ENCODE measurements around the gene ARHGAP9.
"Not testable (repeated sequence)": the region's sequence is repeated elsewhere in the genome, so short reads cannot be mapped to it uniquely, and the experiment has no call there.

ARHGAP9 gene

DNA sequence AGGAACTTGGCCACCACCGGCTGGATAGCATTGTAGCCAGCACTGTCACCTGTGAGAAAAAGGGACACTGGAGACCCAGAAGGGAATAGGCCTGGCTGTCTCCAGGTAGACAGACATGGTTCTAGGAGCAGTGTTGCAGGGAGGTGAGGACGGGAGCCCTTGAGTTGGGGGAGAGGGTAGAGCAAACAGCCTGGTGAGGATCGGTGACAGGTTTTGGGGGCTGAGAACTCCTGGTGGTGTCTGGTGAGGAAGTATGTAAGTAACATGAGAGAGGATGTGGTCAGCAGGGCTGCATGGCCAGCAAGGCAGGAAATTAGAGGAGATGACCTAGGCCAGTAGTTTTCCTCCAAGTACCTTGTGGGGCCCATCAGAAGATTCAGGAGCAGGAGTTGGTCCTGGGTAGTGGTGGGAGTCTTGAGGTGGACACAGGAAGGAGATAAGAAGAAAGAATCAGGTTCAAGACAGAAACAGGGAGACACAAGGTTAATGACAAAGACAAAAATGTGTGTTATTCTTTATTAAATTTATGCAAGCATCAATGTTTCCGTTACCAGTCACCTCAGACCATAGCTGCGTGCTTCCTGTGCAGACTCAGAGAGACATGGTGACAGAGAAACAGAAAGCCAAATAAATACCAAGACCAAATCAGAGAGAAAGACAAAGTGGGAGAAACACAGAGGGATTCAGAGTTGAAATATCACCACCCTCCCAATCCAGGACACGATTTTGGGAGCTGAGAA, at the start of gene ARHGAP9:
Gene ARHGAP9 (minus strand): TSS at position 491 of the 740 bp plus-strand sequence. CDS start 460 bp downstream, at position 31.
- DNase-seq = no peak

GRCh38 chr12:57528831-57529555, 49.3 kb upstream of the ARHGAP9 start:
- DNase-seq = no peak

GRCh38 chr12:57528176-57528575, 48.5 kb upstream of the ARHGAP9 start:
- no peak for DNase-seq

GRCh38 chr12:57527184-57527583, 47.5 kb upstream of the ARHGAP9 start:
- DNase-seq = no peak

GRCh38 chr12:57526477-57527126, 46.9 kb upstream of the ARHGAP9 start:
- no peak for DNase-seq

DNA sequence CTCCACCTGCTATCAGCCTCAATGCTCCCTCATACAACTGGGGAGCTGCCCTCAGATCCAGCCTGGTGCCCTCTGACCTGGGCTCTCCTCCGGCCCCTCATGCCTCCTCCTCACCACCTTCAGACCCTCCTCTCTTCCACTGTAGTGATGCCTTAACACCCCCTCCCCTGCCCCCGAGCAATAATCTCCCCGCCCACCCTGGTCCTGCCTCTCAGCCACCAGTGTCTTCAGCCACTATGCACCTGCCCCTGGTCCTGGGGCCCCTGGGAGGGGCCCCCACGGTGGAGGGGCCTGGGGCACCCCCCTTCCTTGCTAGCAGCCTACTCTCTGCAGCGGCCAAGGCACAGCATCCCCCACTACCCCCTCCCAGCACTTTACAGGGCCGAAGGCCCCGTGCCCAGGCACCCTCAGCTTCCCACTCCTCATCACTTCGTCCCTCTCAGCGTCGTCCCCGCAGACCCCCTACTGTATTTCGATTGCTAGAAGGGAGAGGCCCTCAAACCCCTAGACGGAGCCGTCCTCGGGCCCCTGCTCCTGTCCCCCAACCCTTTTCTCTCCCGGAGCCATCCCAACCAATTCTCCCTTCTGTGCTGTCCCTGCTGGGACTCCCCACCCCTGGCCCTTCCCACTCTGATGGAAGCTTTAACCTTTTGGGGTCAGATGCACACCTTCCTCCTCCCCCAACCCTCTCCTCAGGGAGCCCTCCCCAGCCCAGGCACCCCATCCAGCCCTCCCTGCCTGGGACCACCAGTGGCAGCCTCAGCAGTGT, 46.1 kb upstream of the ARHGAP9 start:
- no peak for DNase-seq

GRCh38 chr12:57524814-57525614, 45.3 kb upstream of the ARHGAP9 start:
- no peak for DNase-seq

DNA sequence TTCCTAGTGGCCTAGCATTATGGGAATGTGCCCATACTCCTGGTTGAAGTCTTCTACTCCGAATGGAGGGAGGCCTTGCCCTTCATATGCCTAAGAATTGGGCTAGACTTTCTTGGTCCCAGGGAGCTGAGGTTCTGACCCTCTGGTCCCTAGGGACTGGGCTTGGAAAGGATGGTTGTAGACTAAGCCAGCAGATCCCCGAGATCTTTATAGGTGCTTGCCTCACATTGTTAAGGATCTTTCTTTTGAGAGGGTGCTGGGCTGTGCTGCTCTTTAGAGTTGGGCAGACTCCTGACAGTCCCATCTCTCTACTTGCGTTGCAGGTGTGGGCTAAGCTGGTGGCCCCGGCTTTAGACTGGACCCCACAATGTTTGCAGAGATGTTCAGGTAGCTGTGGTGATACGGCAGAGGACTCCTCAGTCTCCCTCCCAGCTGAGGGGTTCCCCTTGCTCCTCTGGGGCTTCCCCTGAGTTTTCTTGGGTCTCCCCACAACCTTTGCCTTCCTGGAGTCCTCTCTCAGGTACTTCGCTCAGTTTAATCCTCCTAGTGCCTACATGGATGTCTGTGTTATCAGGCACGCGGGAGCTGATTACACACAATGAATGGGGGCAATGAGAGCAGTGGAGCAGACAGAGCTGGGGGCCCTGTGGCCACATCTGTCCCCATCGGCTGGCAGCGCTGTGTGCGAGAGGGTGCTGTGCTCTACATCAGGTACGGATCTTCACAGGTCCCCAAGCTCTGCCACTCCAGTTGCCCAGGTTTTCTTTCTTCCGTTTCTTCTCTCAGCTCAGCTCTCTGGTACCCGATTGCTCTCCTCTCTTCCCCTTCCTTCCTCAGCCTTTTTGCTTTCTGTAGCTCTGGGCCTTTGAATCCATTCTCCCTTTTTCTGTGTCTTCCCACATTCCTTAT, 44.3 kb upstream of the ARHGAP9 start:
- no peak for DNase-seq

DNA sequence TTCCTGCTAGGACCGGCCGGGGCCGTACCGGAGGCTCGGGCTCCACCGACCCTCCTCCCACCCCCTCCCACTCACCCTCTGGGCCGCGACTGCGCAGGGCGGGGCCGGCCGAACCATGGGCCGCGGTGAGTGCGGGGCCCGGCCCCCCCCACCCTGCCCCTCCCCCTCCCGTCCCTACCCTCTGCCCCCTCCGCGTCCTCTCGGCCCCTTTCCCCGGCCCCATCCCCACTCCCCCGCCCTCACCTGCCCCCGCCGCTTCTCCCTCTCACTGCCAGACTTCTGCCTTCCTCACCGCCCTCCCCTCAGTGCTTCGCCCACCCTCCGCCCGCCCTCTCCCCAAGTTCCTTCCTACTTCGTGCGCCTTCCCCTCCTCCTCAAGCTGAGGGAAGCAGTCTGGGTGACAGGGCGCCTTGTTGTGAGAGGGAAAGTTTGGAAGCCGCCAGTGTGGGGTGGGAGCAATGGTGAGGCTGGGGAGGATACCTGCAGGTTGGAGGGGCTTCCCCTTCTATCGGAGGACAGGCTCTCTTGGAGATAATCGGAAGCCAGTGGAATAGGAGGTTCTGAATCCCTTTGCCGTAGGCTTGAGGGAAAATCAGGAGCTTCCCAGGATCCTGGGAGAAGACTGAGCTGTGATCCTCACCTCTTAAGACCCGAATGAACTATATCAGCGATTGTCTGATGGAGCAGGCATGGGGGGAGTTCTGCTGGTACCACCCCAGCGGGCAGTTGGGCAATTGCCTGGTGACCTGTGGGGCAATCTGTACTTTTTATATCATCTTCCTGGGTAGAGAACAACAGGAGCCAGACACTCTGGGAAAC, 43.4 kb upstream of the ARHGAP9 start:
- DNase-seq = no peak

DNA sequence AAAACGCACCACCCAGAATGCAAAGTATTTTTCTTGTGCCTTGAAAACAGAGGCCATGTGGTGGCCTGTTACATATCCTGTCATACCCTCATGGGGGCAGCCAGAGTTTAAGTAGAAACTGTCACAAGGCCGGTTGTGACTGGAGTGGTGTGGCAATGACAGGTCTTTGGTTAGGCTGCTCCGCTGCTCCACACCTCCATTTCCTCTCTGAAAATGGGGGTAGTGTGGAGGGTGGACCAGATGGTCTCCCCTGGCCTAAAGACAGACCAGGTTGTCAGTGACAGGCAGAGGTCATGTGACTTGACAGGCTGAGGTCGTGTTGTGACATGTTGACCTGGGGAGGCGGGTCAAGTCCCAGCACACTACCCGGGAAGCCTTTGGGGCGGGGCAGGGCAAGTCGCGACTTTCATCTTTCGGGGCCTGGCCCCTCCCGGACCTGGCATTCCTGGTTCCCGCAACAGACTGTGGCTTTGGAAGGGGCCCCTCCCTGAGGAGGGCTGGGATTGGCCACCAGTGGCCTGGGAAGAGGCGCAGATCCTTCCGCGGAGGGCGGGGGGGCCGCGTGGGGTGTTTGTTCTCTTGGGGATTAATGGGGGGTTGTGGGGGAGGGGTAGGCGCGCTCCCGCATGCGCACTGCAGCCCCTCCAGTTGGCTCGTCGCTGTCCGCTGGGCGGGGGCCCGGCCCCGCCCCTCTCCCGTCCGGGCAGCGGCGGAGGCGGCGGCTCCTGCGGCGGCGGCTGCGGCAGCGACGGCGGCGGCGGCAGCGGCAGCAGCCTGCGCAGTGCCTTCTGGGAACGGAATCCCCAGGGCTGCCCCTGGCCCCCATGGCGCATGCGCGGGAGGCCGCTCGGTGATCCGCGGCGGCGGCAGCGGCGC, 42.6 kb upstream of the ARHGAP9 start, which contains the start of gene MBD6:
Gene MBD6 (plus strand): TSS at position 814 of the 876 bp plus-strand sequence. CDS start 1,480 bp downstream, outside the sequence.
- peak; percentile 90 for DNase-seq

DNA sequence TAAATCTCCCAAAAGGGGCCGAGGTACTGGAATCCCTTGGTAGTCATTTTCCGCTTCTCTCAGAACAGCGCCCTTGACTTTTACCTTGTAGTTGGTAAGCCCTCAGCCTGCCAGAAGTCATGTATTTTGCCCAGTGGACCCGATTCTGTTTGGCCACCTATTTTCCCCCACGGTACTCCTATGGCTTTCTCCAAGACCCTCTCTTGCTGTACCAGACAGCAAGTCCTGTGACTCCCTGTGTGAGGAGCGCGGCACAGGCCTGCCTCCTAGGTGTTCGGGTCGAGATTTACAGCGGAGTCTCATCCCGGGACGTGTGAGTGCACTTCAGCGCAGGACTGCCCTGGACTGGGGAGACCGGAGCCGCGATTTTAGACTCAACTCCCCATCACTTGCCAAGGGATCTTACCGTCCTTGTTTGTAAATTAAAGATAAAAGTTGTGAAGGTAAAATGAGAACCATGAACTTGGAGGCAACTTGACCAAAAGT, 41.9 kb upstream of the ARHGAP9 start:
- DNase-seq = no peak

DNA sequence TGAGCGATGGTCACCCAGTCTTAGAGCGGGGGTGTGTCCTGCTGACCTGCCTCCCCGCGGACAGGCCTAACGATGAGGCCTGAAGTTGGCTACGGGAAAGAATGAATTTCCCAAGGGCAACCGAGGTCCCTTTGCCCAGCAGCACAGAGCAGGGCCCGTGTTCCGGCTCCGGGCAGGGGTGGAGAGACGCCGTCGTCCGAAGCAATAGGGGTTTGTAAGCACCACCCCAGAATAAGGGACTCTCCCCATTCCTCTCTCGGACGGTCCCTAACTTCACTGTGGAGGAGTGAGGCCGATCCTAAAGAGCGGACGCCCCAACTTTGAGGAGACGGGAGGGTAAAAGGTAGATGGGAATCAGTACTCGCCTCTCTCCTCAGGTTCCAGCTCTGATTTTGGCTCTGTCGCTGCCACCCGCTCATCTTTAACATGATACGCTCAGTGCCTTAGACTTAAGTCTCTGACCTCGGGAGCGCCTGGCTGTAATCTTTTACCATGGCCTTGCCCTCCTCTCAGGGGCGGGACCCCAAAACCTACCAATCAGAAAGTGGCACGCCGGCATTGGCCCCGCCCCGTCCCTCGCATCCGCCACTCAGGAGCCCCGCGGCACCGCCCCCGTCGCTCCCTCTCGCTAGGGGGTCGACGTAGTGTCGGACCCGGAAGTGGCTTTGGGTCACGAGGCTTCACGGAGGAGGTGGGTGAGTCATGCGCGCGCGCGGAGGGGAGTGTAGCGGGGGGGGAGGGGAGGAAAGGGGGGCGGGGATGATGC, 40.6 kb upstream of the ARHGAP9 start, which contains the start of gene DDIT3:
Gene DDIT3 (minus strand): TSS at position 462 of the 766 bp plus-strand sequence. CDS start 3,108 bp downstream, outside the sequence.
- peak; percentile 99 for DNase-seq

DNA sequence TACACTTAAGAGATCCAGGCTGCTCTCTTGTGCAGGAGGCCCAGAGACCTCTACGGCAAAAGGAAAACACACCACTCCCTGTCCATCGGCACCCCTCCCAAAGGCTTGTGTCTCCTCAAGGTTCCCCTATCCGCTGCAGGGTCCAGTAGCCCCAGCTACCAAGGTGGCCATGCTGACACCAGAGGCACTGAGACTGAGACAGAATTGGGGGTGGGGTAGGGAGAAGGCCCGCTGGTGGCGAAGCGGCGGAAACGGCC, 40.1 kb upstream of the ARHGAP9 start:
- peak; percentile 46 for DNase-seq

GRCh38 chr12:57518920-57519795, 39.5 kb upstream of the ARHGAP9 start:
- no peak for DNase-seq

- DNase-seq = no peak
Observed at GRCh38 chr12:57518176-57518919, 38.7 kb upstream of the ARHGAP9 start.

DNA sequence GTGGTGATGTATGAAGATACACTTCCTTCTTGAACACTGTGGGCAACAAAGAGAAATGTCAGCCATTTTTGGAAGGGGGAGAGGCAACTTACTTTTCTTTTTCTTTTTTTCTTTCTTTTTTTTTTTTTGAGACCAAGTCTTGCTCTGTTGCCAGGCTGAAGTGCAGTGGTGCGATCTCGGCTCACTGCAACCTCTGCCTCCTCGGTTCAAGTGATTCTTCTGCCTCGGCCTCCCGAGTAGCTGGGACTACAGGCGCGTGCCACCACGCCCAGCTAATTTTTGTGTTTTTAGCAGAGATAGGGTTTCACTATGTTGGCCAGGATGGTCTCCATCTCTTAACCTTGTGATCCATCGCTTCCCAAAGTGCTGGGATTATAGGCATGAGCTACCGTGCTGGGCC, 38.1 kb upstream of the ARHGAP9 start:
- DNase-seq = not testable (repeated sequence)

Measured in T1000 (cell line).